Measurements from ENCODE around the gene PCBP3.

Gene PCBP3

DNA sequence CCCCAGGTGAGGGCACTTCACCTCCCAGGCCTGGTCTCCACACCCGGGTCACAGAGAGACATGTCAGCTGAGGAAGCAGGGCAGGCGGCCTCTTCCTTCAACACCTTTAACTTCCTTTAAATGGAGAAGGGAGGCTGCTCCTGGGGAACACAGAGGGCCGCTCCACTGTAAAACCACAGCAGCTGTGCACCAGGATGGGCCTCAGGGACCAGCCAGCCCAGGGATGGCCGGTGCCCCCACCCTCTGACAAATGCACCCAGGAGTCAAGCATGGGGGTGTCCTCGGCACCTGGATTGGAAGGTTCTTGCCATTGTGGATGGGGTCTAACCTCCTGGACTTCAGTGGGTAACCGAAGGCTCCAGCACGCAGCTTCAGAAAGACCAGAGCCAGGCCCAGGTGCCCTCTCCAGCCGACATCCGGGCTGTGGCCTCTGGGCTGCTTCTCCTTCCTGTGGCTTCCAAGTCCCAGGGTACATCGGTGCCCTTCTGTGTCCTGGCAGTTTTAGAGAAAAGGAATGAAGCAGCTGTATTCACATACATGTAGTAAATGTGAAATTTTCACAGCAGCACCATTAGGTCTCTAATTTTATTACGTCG is 216.3 kb downstream of the PCBP3 start:
- Histone ChIP-seq H3K79me2 (ENCODE audit: control insufficient read depth, insufficient read depth, low read length, poor library complexity) (no peaks in the 10 kb centered on the region), H3K27me3 (ENCODE audit: insufficient read depth, low read length) (no peaks in the 10 kb centered on the region), H3K23ac (ENCODE audit: low read length) (no peak overlapping the region), H3K14ac (ENCODE audit: low read length) (no peak overlapping the region), H2BK5ac (ENCODE audit: low read depth, low read length, poor library complexity) (no peak overlapping the region), H2BK120ac (ENCODE audit: insufficient read depth, low read length, poor library complexity) (no peak overlapping the region), H3K4ac (ENCODE audit: low read depth, low read length) (no peak overlapping the region), H3K79me1 (ENCODE audit: low read length) (no peaks in the 10 kb centered on the region), H2AFZ (ENCODE audit: insufficient read depth, low read length, poor library complexity) (no peak overlapping the region), H3K4me1 (ENCODE audit: control insufficient read depth in 1 of 2, insufficient read depth in 2 of 2, low read length in 2 of 2) (no peaks in the 10 kb centered on the region), H3K9me3 (ENCODE audit: insufficient read depth, low read depth, low read length) (peaks cover 5% of the 10 kb centered on the region), H4K8ac (ENCODE audit: low read depth, low read length) (no peak overlapping the region), H4K91ac (ENCODE audit: low read depth, low read length) (no peak overlapping the region), H2AK5ac (ENCODE audit: low read length) (no peak overlapping the region), H3K9ac (ENCODE audit: low read length) (no peak overlapping the region), H3K4me2 (ENCODE audit: low read length) (no peak overlapping the region), H2BK12ac (ENCODE audit: low read length) (no peak overlapping the region), H3K36me3 (ENCODE audit: control insufficient read depth in 1 of 2, insufficient read depth in 2 of 2, low read length in 2 of 2) (no peaks in the 10 kb centered on the region), H3K18ac (ENCODE audit: low read length) (no peak overlapping the region), H4K12ac (ENCODE audit: low read depth, low read length) (no peak overlapping the region), H3K4me3 (ENCODE audit: low read depth, low read length) (no peak overlapping the region), H3K27ac (ENCODE audit: low read depth, low read length) (no peak overlapping the region)
- no CpG with 5 or more reads among the region's 12 CpGs for WGBS (ENCODE audit: extremely low coverage, insufficient coverage, insufficient read length)
- DNase-seq: no peak

DNA sequence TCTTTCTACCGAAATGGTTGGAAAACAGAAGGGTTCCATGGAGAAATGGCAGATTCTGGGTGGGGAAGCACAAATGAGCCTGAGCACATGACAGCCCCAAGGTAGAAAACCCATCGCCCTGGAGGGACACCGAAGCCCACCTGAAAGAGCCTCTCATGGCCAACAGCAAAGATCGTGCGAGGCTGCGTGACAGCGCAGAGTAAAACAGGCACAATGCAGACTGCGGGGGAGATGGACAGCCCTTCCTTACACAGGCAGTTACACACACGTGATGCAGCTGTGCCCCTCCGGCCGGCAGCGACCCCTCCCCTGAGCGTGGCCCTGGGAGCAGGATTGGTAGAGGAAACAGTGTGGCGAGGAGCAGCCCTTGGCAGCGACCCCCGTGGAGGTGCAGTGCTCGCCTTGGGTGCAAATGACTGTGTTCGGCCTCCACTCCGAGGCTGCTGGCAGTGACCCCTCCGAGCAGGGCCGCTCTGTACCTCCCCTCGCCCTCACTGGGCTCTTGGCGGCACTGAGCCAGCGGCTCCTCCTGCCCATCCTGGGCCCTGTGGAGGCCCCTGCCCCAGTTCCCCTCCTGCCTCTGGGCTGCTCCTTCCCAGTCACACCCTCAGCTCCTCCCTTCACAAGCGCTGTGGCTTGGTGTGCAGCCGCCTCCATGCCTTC is 217.1 kb downstream of the PCBP3 start:
- Histone ChIP-seq H2BK120ac (ENCODE audit: insufficient read depth, low read length, poor library complexity) (no peak overlapping the region), H3K18ac (ENCODE audit: low read length) (no peak overlapping the region), H3K27ac (ENCODE audit: low read depth, low read length) (no peak overlapping the region), H2BK5ac (ENCODE audit: low read depth, low read length, poor library complexity) (no peak overlapping the region), H3K4me3 (ENCODE audit: low read depth, low read length) (no peak overlapping the region), H4K12ac (ENCODE audit: low read depth, low read length) (no peak overlapping the region), H3K79me1 (ENCODE audit: low read length) (no peaks in the 10 kb centered on the region), H3K36me3 (ENCODE audit: control insufficient read depth in 1 of 2, insufficient read depth in 2 of 2, low read length in 2 of 2) (no peaks in the 10 kb centered on the region), H3K27me3 (ENCODE audit: insufficient read depth, low read length) (no peaks in the 10 kb centered on the region), H3K14ac (ENCODE audit: low read length) (no peak overlapping the region), H4K91ac (ENCODE audit: low read depth, low read length) (no peak overlapping the region), H2AK5ac (ENCODE audit: low read length) (no peak overlapping the region), H3K23ac (ENCODE audit: low read length) (no peak overlapping the region), H3K9me3 (ENCODE audit: insufficient read depth, low read depth, low read length) (peaks cover 2% of the 10 kb centered on the region), H4K8ac (ENCODE audit: low read depth, low read length) (no peak overlapping the region), H2AFZ (ENCODE audit: insufficient read depth, low read length, poor library complexity) (no peak overlapping the region), H3K4me2 (ENCODE audit: low read length) (no peak overlapping the region), H3K79me2 (ENCODE audit: control insufficient read depth, insufficient read depth, low read length, poor library complexity) (no peaks in the 10 kb centered on the region), H3K4me1 (ENCODE audit: control insufficient read depth in 1 of 2, insufficient read depth in 2 of 2, low read length in 2 of 2) (no peaks in the 10 kb centered on the region), H2BK12ac (ENCODE audit: low read length) (no peak overlapping the region), H3K9ac (ENCODE audit: low read length) (no peak overlapping the region), H3K4ac (ENCODE audit: low read depth, low read length) (no peak overlapping the region)
- no peak for DNase-seq
- no CpG with 5 or more reads among the region's 26 CpGs for WGBS (ENCODE audit: extremely low coverage, insufficient coverage, insufficient read length)

DNA sequence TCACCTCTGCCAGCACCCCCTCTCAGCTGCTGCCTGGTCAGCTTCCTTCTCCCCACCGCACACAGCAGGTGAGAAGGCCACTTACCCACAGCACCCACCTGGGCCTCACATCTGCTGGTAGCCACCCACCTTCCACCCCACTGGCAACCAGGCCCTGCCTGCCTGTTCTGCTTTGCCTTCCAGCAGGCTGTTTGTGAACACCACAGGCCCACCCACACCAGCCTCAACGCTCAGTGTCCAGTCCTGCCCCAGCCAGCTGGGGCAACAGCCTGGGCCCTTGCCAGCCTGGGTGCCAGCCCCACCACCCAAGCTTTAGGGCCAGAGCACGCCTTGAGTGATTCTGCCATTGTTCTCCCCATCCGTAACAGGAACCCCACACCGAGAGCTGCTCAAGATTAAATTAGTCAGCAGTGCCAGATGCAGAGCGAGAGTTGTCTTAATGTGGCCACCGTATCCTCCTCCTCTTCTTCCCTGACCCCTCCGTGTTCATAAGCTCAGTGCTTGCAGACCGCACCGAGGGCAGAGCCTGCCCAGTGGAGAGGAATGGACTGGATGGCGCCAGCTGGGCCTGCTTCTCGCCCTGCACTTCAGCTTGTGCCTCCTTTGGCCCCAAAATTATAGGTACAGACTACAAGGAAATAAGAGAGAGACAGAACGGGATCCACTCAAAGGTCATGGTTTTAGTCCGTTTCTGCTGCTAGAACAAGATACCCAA is 217.8 kb downstream of the PCBP3 start:
- H3K9me3 ChIP-seq (ENCODE audit: insufficient read depth, low read depth, low read length): peaks cover 2% of the 10 kb centered on the region
- H2AK5ac ChIP-seq (ENCODE audit: low read length): no peak overlapping the region

DNA sequence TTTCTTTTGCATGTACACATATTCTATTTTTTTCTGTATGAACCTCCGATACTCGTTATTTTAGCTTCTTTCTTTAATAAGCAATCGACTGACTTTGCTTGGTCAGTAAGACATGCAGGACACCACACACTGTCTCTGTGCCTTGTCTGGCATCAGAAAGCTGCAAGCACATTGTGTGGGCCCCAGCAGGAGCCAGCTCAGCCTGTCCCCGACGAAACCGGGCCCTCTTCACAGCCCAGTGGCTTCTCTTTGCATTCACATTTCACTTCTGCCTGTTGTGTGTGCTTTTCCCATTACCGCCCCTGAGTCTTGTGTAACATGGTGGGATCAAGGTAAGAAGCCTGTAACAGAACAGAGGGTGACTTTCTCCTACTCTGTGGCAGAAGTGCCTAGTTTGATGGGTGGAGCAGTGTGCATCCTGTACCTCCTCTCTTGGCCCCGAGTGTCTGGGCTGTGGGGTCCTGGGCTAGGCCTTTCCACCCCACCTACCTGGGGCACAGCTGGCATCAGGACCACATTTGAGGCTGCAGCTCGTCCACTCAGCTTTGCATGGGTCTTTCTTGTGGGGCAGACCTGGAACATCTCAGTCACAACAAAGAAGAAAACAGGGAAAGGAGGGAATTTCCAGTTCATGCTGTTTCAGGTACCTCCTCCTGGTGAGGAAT is 219.2 kb downstream of the PCBP3 start:
- Histone ChIP-seq H4K91ac (ENCODE audit: low read depth, low read length) (no peak overlapping the region), H3K27me3 (ENCODE audit: insufficient read depth, low read length) (no peaks in the 10 kb centered on the region), H3K4me1 (ENCODE audit: control insufficient read depth in 1 of 2, insufficient read depth in 2 of 2, low read length in 2 of 2) (peaks cover 0 to 4% of the 10 kb centered on the region in 2 experiments), H3K79me2 (ENCODE audit: control insufficient read depth, insufficient read depth, low read length, poor library complexity) (no peaks in the 10 kb centered on the region), H3K18ac (ENCODE audit: low read length) (no peak overlapping the region), H2AFZ (ENCODE audit: insufficient read depth, low read length, poor library complexity) (no peak overlapping the region), H2AK5ac (ENCODE audit: low read length) (no peak overlapping the region), H4K8ac (ENCODE audit: low read depth, low read length) (no peak overlapping the region), H3K9me3 (ENCODE audit: insufficient read depth, low read depth, low read length) (peaks cover 2% of the 10 kb centered on the region), H3K79me1 (ENCODE audit: low read length) (no peaks in the 10 kb centered on the region), H3K27ac (ENCODE audit: low read depth, low read length) (no peak overlapping the region), H3K4me3 (ENCODE audit: low read depth, low read length) (no peak overlapping the region), H3K36me3 (ENCODE audit: control insufficient read depth in 1 of 2, insufficient read depth in 2 of 2, low read length in 2 of 2) (no peaks in the 10 kb centered on the region), H2BK5ac (ENCODE audit: low read depth, low read length, poor library complexity) (no peak overlapping the region), H2BK120ac (ENCODE audit: insufficient read depth, low read length, poor library complexity) (no peak overlapping the region), H3K23ac (ENCODE audit: low read length) (no peak overlapping the region), H3K4me2 (ENCODE audit: low read length) (no peak overlapping the region), H2BK12ac (ENCODE audit: low read length) (no peak overlapping the region), H4K12ac (ENCODE audit: low read depth, low read length) (no peak overlapping the region), H3K9ac (ENCODE audit: low read length) (no peak overlapping the region), H3K4ac (ENCODE audit: low read depth, low read length) (no peak overlapping the region), H3K14ac (ENCODE audit: low read length) (no peak overlapping the region)
- no peak for DNase-seq
- WGBS (ENCODE audit: extremely low coverage, insufficient coverage, insufficient read length): no CpG with 5 or more reads among the region's 9 CpGs

More for the DNA sequence above, 217.8 kb downstream of the PCBP3 start:
- H3K9ac ChIP-seq (ENCODE audit: low read length): no peak overlapping the region
- no peaks in the 10 kb centered on the region for H3K36me3 ChIP-seq (ENCODE audit: control insufficient read depth in 1 of 2, insufficient read depth in 2 of 2, low read length in 2 of 2)
- no peak overlapping the region for H3K18ac ChIP-seq (ENCODE audit: low read length)
- H2BK12ac ChIP-seq (ENCODE audit: low read length): no peak overlapping the region
- H2BK120ac ChIP-seq (ENCODE audit: insufficient read depth, low read length, poor library complexity): no peak overlapping the region
- H3K27me3 ChIP-seq (ENCODE audit: insufficient read depth, low read length): no peaks in the 10 kb centered on the region
- H3K79me1 ChIP-seq (ENCODE audit: low read length): no peaks in the 10 kb centered on the region
- H3K4me3 ChIP-seq (ENCODE audit: low read depth, low read length): no peak overlapping the region
- H3K27ac ChIP-seq (ENCODE audit: low read depth, low read length): no peak overlapping the region
- H4K91ac ChIP-seq (ENCODE audit: low read depth, low read length): no peak overlapping the region
- H4K8ac ChIP-seq (ENCODE audit: low read depth, low read length): no peak overlapping the region
- H3K4me2 ChIP-seq (ENCODE audit: low read length): no peak overlapping the region
- no peak overlapping the region for H2BK5ac ChIP-seq (ENCODE audit: low read depth, low read length, poor library complexity)
- H3K4me1 ChIP-seq (ENCODE audit: control insufficient read depth in 1 of 2, insufficient read depth in 2 of 2, low read length in 2 of 2): peaks cover 0 to 3% of the 10 kb centered on the region in 2 experiments
- DNase-seq: no peak
- no peaks in the 10 kb centered on the region for H3K79me2 ChIP-seq (ENCODE audit: control insufficient read depth, insufficient read depth, low read length, poor library complexity)
- no peak overlapping the region for H2AFZ ChIP-seq (ENCODE audit: insufficient read depth, low read length, poor library complexity)
- H3K23ac ChIP-seq (ENCODE audit: low read length): no peak overlapping the region
- H3K14ac ChIP-seq (ENCODE audit: low read length): no peak overlapping the region
- no peak overlapping the region for H4K12ac ChIP-seq (ENCODE audit: low read depth, low read length)
- WGBS (ENCODE audit: extremely low coverage, insufficient coverage, insufficient read length): no CpG with 5 or more reads among the region's 14 CpGs
- no peak overlapping the region for H3K4ac ChIP-seq (ENCODE audit: low read depth, low read length)
